BLaER1 (cell line): ENCODE data around the gene GHRHR.
A peak's percentile ranks its signal among the peaks of the same experiment; 100 is the strongest.

ENCODE experiments used
- H3K27ac ChIP-seq: shearing (Covaris generic); formaldehyde crosslinking; 2 replicates; pipeline ENCODE4 v1.8.1; 2022
- H3K27me3 ChIP-seq: shearing (Covaris generic); formaldehyde crosslinking; 2 replicates; pipeline ENCODE4 v1.8.1; 2022
- H3K36me3 ChIP-seq: shearing (Covaris generic); formaldehyde crosslinking; 2 replicates; pipeline ENCODE4 v1.8.1; 2022
- H3K4me1 ChIP-seq: shearing (Covaris generic); formaldehyde crosslinking; 2 replicates; pipeline ENCODE4 v1.8.1; 2022
- H3K4me2 ChIP-seq: shearing (Covaris generic); formaldehyde crosslinking; 2 replicates; pipeline ENCODE4 v1.8.1; 2022
- H3K4me3 ChIP-seq: shearing (Covaris generic); formaldehyde crosslinking; 2 replicates; pipeline ENCODE4 v1.8.1; 2022
- H3K9ac ChIP-seq: shearing (Covaris generic); formaldehyde crosslinking; 2 replicates; pipeline ENCODE4 v1.8.1; 2022
- H3K9me3 ChIP-seq: shearing (Covaris generic); formaldehyde crosslinking; 2 replicates; pipeline ENCODE4 v1.8.1; 2022
- H4K20me1 ChIP-seq: shearing (Covaris generic); formaldehyde crosslinking; 2 replicates; pipeline ENCODE4 v1.8.1; 2022
- Cebpa-rat ChIP-seq: shearing (Covaris generic); IDR thresholded peaks from 2 replicates; pipeline ENCODE4 v1.8.1; 2022

The GHRHR gene

GRCh38 chr7:31014826-31015225 is 51.1 kb downstream of the GHRHR start:
- H3K27me3 ChIP-seq, result no peaks in the 10 kb centered on the region

GRCh38 chr7:31017032-31017675 is 53.4 kb downstream of the GHRHR start:
- Histone ChIP-seq H3K4me2 (no peak overlapping the region), H3K36me3 (no peaks in the 10 kb centered on the region), H3K27me3 (no peaks in the 10 kb centered on the region), H3K4me1 (0 out of 2 replicates have a peak, but pooled peaks cover 4% of the 10 kb centered on the region), H3K27ac (no peak overlapping the region), H4K20me1 (no peaks in the 10 kb centered on the region), H3K4me3 (no peak overlapping the region), H3K9ac (no peak overlapping the region), H3K9me3 (no peaks in the 10 kb centered on the region)
- TF ChIP-seq Cebpa-rat, result no peak

More at GRCh38 chr7:31014826-31015225, 51.1 kb downstream of the GHRHR start:
- no peak for TF ChIP-seq Cebpa-rat
- H3K9ac ChIP-seq, result no peak overlapping the region
- H3K9me3 ChIP-seq, result 0 out of 2 replicates have a peak, but pooled peaks cover 12% of the 10 kb centered on the region
- H3K4me3 ChIP-seq, result no peak overlapping the region
- H4K20me1 ChIP-seq, result no peaks in the 10 kb centered on the region
- no peak overlapping the region for H3K4me2 ChIP-seq
- H3K36me3 ChIP-seq, result no peaks in the 10 kb centered on the region
- 0 out of 2 replicates have a peak, but pooled peaks cover 4% of the 10 kb centered on the region for H3K4me1 ChIP-seq
- H3K27ac ChIP-seq, result no peak overlapping the region

GRCh38 chr7:31017721-31018120 is 54.0 kb downstream of the GHRHR start:
- no peaks in the 10 kb centered on the region for H3K27me3 ChIP-seq
- no peak overlapping the region for H3K27ac ChIP-seq
- no peaks in the 10 kb centered on the region for H4K20me1 ChIP-seq
- no peak for TF ChIP-seq Cebpa-rat
- no peak overlapping the region for H3K4me3 ChIP-seq
- no peak overlapping the region for H3K9ac ChIP-seq
- H3K36me3 ChIP-seq, result no peaks in the 10 kb centered on the region
- 0 out of 2 replicates have a peak, but pooled peaks cover 4% of the 10 kb centered on the region for H3K4me1 ChIP-seq
- H3K9me3 ChIP-seq, result no peaks in the 10 kb centered on the region
- H3K4me2 ChIP-seq, result no peak overlapping the region

- no peaks in the 10 kb centered on the region for H3K27me3 ChIP-seq
- H3K9ac ChIP-seq, result no peak overlapping the region
- no peak for TF ChIP-seq Cebpa-rat
- peaks cover 15% of the 10 kb centered on the region for H3K4me1 ChIP-seq
- no peak overlapping the region for H3K27ac ChIP-seq
- no peaks in the 10 kb centered on the region for H3K9me3 ChIP-seq
- H3K4me2 ChIP-seq, result 0 out of 2 replicates have a peak overlapping the region, but pooled peaks have one; percentile 12
- no peaks in the 10 kb centered on the region for H4K20me1 ChIP-seq
- no peak overlapping the region for H3K4me3 ChIP-seq
- no peaks in the 10 kb centered on the region for H3K36me3 ChIP-seq
Observed at GRCh38 chr7:31019509-31019908, 55.8 kb downstream of the GHRHR start.

GRCh38 chr7:31020161-31020560 is 56.4 kb downstream of the GHRHR start:
- Histone ChIP-seq H3K27ac (no peak overlapping the region), H3K27me3 (no peaks in the 10 kb centered on the region), H3K4me2 (no peak overlapping the region), H3K9ac (no peak overlapping the region), H3K4me1 (peaks cover 17% of the 10 kb centered on the region), H3K9me3 (no peaks in the 10 kb centered on the region), H3K36me3 (no peaks in the 10 kb centered on the region), H3K4me3 (no peak overlapping the region), H4K20me1 (no peaks in the 10 kb centered on the region)
- no peak for TF ChIP-seq Cebpa-rat

GRCh38 chr7:31020652-31021051 is 56.9 kb downstream of the GHRHR start:
- Histone ChIP-seq H3K9me3 (no peaks in the 10 kb centered on the region), H3K27me3 (no peaks in the 10 kb centered on the region), H3K9ac (no peak overlapping the region), H3K36me3 (no peaks in the 10 kb centered on the region), H3K27ac (no peak overlapping the region), H4K20me1 (no peaks in the 10 kb centered on the region), H3K4me3 (no peak overlapping the region), H3K4me1 (peaks cover 17% of the 10 kb centered on the region), H3K4me2 (no peak overlapping the region)
- no peak for TF ChIP-seq Cebpa-rat

- H3K4me1 ChIP-seq, result peaks cover 17% of the 10 kb centered on the region
- H3K9ac ChIP-seq, result no peak overlapping the region
- no peak overlapping the region for H3K4me3 ChIP-seq
- no peaks in the 10 kb centered on the region for H4K20me1 ChIP-seq
- TF ChIP-seq Cebpa-rat, result no peak
- H3K4me2 ChIP-seq, result no peak overlapping the region
- H3K36me3 ChIP-seq, result no peaks in the 10 kb centered on the region
- H3K27me3 ChIP-seq, result no peaks in the 10 kb centered on the region; the same call in 1 of the 2 replicates
- H3K27ac ChIP-seq, result no peak overlapping the region
- no peaks in the 10 kb centered on the region for H3K9me3 ChIP-seq
Observed at GRCh38 chr7:31022117-31022516, 58.4 kb downstream of the GHRHR start.

- Histone ChIP-seq H3K36me3 (no peaks in the 10 kb centered on the region), H3K9me3 (no peaks in the 10 kb centered on the region), H3K27me3 (no peaks in the 10 kb centered on the region; the same call in 1 of the 2 replicates), H3K4me3 (no peak overlapping the region), H3K27ac (no peak overlapping the region), H4K20me1 (no peaks in the 10 kb centered on the region), H3K4me2 (no peak overlapping the region), H3K4me1 (peaks cover 17% of the 10 kb centered on the region), H3K9ac (no peak overlapping the region)
- TF ChIP-seq Cebpa-rat, result no peak
Observed at GRCh38 chr7:31022726-31023125, 59.0 kb downstream of the GHRHR start.

GRCh38 chr7:31023877-31024276 is 60.1 kb downstream of the GHRHR start:
- Histone ChIP-seq H3K27ac (no peak overlapping the region), H3K4me1 (peaks cover 17% of the 10 kb centered on the region), H3K36me3 (no peaks in the 10 kb centered on the region), H3K27me3 (no peaks in the 10 kb centered on the region; the same call in 1 of the 2 replicates), H4K20me1 (no peaks in the 10 kb centered on the region), H3K9ac (no peak overlapping the region), H3K4me3 (no peak overlapping the region), H3K4me2 (peak overlapping the region; percentile 53), H3K9me3 (no peaks in the 10 kb centered on the region)
- no peak for TF ChIP-seq Cebpa-rat

GRCh38 chr7:31027161-31027965 is 63.6 kb downstream of the GHRHR start:
- H3K36me3 ChIP-seq, result no peaks in the 10 kb centered on the region
- no peak for TF ChIP-seq Cebpa-rat

More at GRCh38 chr7:31027161-31027965, 63.6 kb downstream of the GHRHR start:
- Histone ChIP-seq H3K4me2 (peak overlapping the region; percentile 26), H3K4me3 (no peak overlapping the region), H3K9me3 (no peaks in the 10 kb centered on the region), H3K4me1 (peaks cover 13% of the 10 kb centered on the region), H3K9ac (no peak overlapping the region; the same call in 1 of the 2 replicates), H3K27me3 (no peaks in the 10 kb centered on the region; the same call in 1 of the 2 replicates), H3K27ac (no peak overlapping the region), H4K20me1 (no peaks in the 10 kb centered on the region)
